CD14-positive monocyte (primary cell): Measurements from ENCODE around the gene TGFBR3. TPM values are rescaled to one million over a fixed set of nuclear protein-coding genes. Genes with fewer than 3 reads are reported as not detected.
A peak's percentile ranks its signal among the peaks of the same experiment; 100 is the strongest.

Source experiments
- DNase-seq, 3 donors: peaks; one replicate each; pipeline ENCODE4 v3.0.0-alpha.2; 2011 to 2022
- H2AFZ ChIP-seq: 2 replicates; pipeline ENCODE4 v1.6.0; 2012; ENCODE audit warnings: mild to moderate bottlenecking, low read depth, low read length, inconsistent platforms; ENCODE audit not compliant: insufficient read depth, poor library complexity, severe bottlenecking
- H3K27ac ChIP-seq, 2 donors: 1 replicate in 1 of 2; 2 replicates in 1 of 2; pipeline ENCODE4 v1.5.1; 2012 to 2013; ENCODE audit warnings: low read length in 2 of 2, control low read depth in 1 of 2, inconsistent platforms in 1 of 2, low read depth in 1 of 2, mild to moderate bottlenecking in 1 of 2
- H3K27me3 ChIP-seq, 2 donors: one replicate each; pipeline versions ENCODE4 v1.6.0 to v1.6.1; 2011 to 2013; ENCODE audit warnings: low read length in 2 of 2; ENCODE audit not compliant: control insufficient read depth in 2 of 2, insufficient read depth in 2 of 2
- H3K36me3 ChIP-seq, 2 donors: replicated peaks in 1 of 2; 1 replicate in 1 of 2; 2 replicates in 1 of 2; pipeline versions ENCODE4 v1.5.1 to v1.6.1; 2012 to 2013; ENCODE audit warnings: low read length in 2 of 2, control low read depth in 1 of 2, inconsistent platforms in 1 of 2, mild to moderate bottlenecking in 1 of 2; ENCODE audit not compliant: insufficient read depth in 2 of 2, control insufficient read depth in 1 of 2
- H3K4me1 ChIP-seq, 2 donors: 1 replicate in 1 of 2; 2 replicates in 1 of 2; pipeline versions ENCODE4 v1.5.1 to v1.6.1; 2012 to 2013; ENCODE audit warnings: low read length in 2 of 2, control low read depth in 1 of 2, inconsistent platforms in 1 of 2, mild to moderate bottlenecking in 1 of 2, moderate library complexity in 1 of 2; ENCODE audit not compliant: insufficient read depth in 2 of 2, control insufficient read depth in 1 of 2
- H3K4me2 ChIP-seq: replicated peaks from 2 replicates; pipeline ENCODE3; 2012; ENCODE audit warnings: low read length, moderate library complexity, mild to moderate bottlenecking; ENCODE audit not compliant: poor library complexity, severe bottlenecking; ENCODE audit errors: extremely low read depth
- H3K4me3 ChIP-seq, 3 experiments: fragments of 200-600 bp in 1 of 3; sonication (generic) in 1 of 3; replicated peaks in 1 of 3; 1 replicate in 2 of 3; 2 replicates in 1 of 3; pipeline ENCODE4 v1.5.1; 2011 to 2013; ENCODE audit warnings: low read length in 3 of 3, mild to moderate bottlenecking in 3 of 3, control low read depth in 2 of 3, low read depth in 2 of 3, inconsistent platforms in 1 of 3, moderate library complexity in 1 of 3
- H3K79me2 ChIP-seq: 2 replicates; pipeline ENCODE4 v1.6.0; 2012; ENCODE audit warnings: mild to moderate bottlenecking, control low read depth, inconsistent platforms, low read length, moderate library complexity; ENCODE audit not compliant: insufficient read depth
- H3K9ac ChIP-seq: 2 replicates; pipeline ENCODE4 v1.6.0; 2017; ENCODE audit warnings: low read length, mild to moderate bottlenecking; ENCODE audit not compliant: insufficient read depth, poor library complexity, severe bottlenecking
- H3K9me3 ChIP-seq, 2 donors: replicated peaks in 1 of 2; 1 replicate in 1 of 2; 2 replicates in 1 of 2; pipeline versions ENCODE4 v1.5.1 to v1.6.1; 2012 to 2013; ENCODE audit warnings: low read length in 2 of 2, control low read depth in 1 of 2; ENCODE audit not compliant: control insufficient read depth in 1 of 2, insufficient read depth in 1 of 2
- H4K20me1 ChIP-seq: 2 replicates; pipeline ENCODE4 v1.6.0; 2012; ENCODE audit warnings: mild to moderate bottlenecking, low read length, control low read depth, moderate library complexity; ENCODE audit not compliant: insufficient read depth
- H3K27ac Mint-ChIP-seq, 7 donors: one replicate each; pipeline ENCODE4 v1.8.0; 2020; ENCODE audit warnings: mild to moderate bottlenecking in 7 of 7, mixed read lengths in 7 of 7, moderate library complexity in 6 of 7, inconsistent platforms in 2 of 7
- H3K27me3 Mint-ChIP-seq, 3 donors: one replicate each; pipeline ENCODE4 v1.8.0; 2021 to 2022; ENCODE audit warnings: low read depth in 3 of 3, mild to moderate bottlenecking in 3 of 3, mixed read lengths in 3 of 3, moderate library complexity in 3 of 3, inconsistent platforms in 1 of 3
- H3K36me3 Mint-ChIP-seq, 2 donors: one replicate each; pipeline ENCODE4 v1.8.0; 2020; ENCODE audit warnings: mixed read lengths in 2 of 2, inconsistent platforms in 1 of 2, mild to moderate bottlenecking in 1 of 2
- H3K4me1 Mint-ChIP-seq: one replicate; pipeline ENCODE4 v1.8.0; 2020; ENCODE audit warnings: mild to moderate bottlenecking, mixed read lengths
- H3K4me3 Mint-ChIP-seq, 2 donors: one replicate each; pipeline ENCODE4 v1.8.0; 2020; ENCODE audit warnings: mild to moderate bottlenecking in 2 of 2, mixed read lengths in 2 of 2, moderate library complexity in 1 of 2
- H3K9me3 Mint-ChIP-seq, 7 donors: one replicate each; pipeline ENCODE4 v1.8.0; 2020 to 2022; ENCODE audit warnings: mixed read lengths in 7 of 7, mild to moderate bottlenecking in 6 of 7, moderate library complexity in 6 of 7, inconsistent platforms in 2 of 7
- WGBS: methylation state at CpG from one replicate; pipeline ENCODE4 v1.1.5; 2013; ENCODE audit warnings: missing lambda C conversion rate; ENCODE audit not compliant: insufficient coverage; 5-methylcytosine and 5-hydroxymethylcytosine counted together
- intact Hi-C, 2 donors: fragments of 100-400 bp; cut with micrococcal nuclease; formaldehyde crosslinking; loops; one replicate each; pipeline versions ENCODE4 v1.15.0 to v1.15.1; 2023
- polyA plus RNA-seq, 3 donors: library from polyadenylated mRNA; depleted of rRNA in 1 of 3; unstranded in 2 of 3; stranded (reverse) in 1 of 3; fragments of 300-500 nt in 2 of 3; fragments of >200 nt in 1 of 3; fragmentation: Illumina TruSeq in 2 of 3; gene quantifications; 1 replicate in 2 of 3; 2 replicates in 1 of 3; pipeline ENCODE4 v1.2.3, GENCODE V29; 2012 to 2021
- TF ChIP-seq, protein P1 (sequence below): fragments of 200-600 bp; IDR thresholded peaks from one replicate; pipeline ENCODE4 v1.8.0; 2022; ENCODE audit warnings: antibody characterized with exemption, mild to moderate bottlenecking

Gene TGFBR3
- polyA plus RNA-seq, 3 donors, result 0.09 to 0.28 (median 0.20) TPM

- Histone ChIP-seq H3K27ac (no peak overlapping the region), H3K79me2 (no peaks in the 10 kb centered on the region), H3K9me3 (no peaks in the 10 kb centered on the region), H4K20me1 (no peaks in the 10 kb centered on the region), H3K4me1 (no peaks in the 10 kb centered on the region), H3K27me3 (no peaks in the 10 kb centered on the region), H3K4me2 (no peak overlapping the region), H2AFZ (no peak overlapping the region), H3K4me3 (no peak overlapping the region), H3K9ac (no peak overlapping the region), H3K36me3 (no peaks in the 10 kb centered on the region)
- H3K27me3 Mint-ChIP-seq, result peaks cover 0 to 5% (median 2%) of the 10 kb centered on the region in 3 donors
- H3K4me1 Mint-ChIP-seq, result peaks cover 2% of the 10 kb centered on the region
- intact Hi-C loops, result no loop called here
- no peak overlapping the region for H3K27ac Mint-ChIP-seq
- H3K36me3 Mint-ChIP-seq, result no peaks in the 10 kb centered on the region
- TF ChIP-seq, protein P1, sequence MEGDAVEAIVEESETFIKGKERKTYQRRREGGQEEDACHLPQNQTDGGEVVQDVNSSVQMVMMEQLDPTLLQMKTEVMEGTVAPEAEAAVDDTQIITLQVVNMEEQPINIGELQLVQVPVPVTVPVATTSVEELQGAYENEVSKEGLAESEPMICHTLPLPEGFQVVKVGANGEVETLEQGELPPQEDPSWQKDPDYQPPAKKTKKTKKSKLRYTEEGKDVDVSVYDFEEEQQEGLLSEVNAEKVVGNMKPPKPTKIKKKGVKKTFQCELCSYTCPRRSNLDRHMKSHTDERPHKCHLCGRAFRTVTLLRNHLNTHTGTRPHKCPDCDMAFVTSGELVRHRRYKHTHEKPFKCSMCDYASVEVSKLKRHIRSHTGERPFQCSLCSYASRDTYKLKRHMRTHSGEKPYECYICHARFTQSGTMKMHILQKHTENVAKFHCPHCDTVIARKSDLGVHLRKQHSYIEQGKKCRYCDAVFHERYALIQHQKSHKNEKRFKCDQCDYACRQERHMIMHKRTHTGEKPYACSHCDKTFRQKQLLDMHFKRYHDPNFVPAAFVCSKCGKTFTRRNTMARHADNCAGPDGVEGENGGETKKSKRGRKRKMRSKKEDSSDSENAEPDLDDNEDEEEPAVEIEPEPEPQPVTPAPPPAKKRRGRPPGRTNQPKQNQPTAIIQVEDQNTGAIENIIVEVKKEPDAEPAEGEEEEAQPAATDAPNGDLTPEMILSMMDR, result no peak
- WGBS, result 100% methylated on average over 1 of the region's 5 CpGs
- no peak overlapping the region for H3K4me3 Mint-ChIP-seq
- H3K9me3 Mint-ChIP-seq, result peaks cover 0 to 5% (median 0%) of the 10 kb centered on the region in 7 donors
- DNase-seq, result no peak
These were observed 92.8 kb downstream of the TGFBR3 start for GRCh38 chr1:91793189-91793588.

- Mint-ChIP-seq H3K27me3 (peaks cover 0 to 5% (median 3%) of the 10 kb centered on the region in 3 donors), H3K4me3 (no peak overlapping the region), H3K27ac (peak overlapping the region in 1 of 7 donors; percentile 4), H3K9me3 (peaks cover 0 to 5% (median 0%) of the 10 kb centered on the region in 7 donors), H3K4me1 (no peaks in the 10 kb centered on the region), H3K36me3 (no peaks in the 10 kb centered on the region)
- no peak overlapping the region for H3K4me2 ChIP-seq
- 94% methylated on average over 6 of the region's 8 CpGs for WGBS
- no peak overlapping the region for H2AFZ ChIP-seq
- no peaks in the 10 kb centered on the region for H3K9me3 ChIP-seq
- TF ChIP-seq, protein P1, result no peak
- no peaks in the 10 kb centered on the region for H4K20me1 ChIP-seq
- H3K4me1 ChIP-seq, result no peaks in the 10 kb centered on the region
- H3K27ac ChIP-seq, result no peak overlapping the region
- intact Hi-C loops, result no loop called here
- no peaks in the 10 kb centered on the region for H3K79me2 ChIP-seq
- no peaks in the 10 kb centered on the region for H3K36me3 ChIP-seq
- no peaks in the 10 kb centered on the region for H3K27me3 ChIP-seq
- H3K4me3 ChIP-seq, result no peak overlapping the region
- no peak overlapping the region for H3K9ac ChIP-seq
- DNase-seq, result no peak
These were observed 93.4 kb downstream of the TGFBR3 start for GRCh38 chr1:91792489-91793071.
